GM21367 (cell line): ENCODE results near the gene SUSD5.
"Not testable (repeated sequence)": the region's sequence is repeated elsewhere in the genome, so short reads cannot be mapped to it uniquely, and the experiment has no call there.

Source experiments
- ATAC-seq: cut with Tn5 transposase; IDR thresholded peaks from one replicate; pipeline ENCODE4 v1.9.1; 2021; ENCODE audit not compliant: unreplicated experiment

SUSD5 gene

DNA sequence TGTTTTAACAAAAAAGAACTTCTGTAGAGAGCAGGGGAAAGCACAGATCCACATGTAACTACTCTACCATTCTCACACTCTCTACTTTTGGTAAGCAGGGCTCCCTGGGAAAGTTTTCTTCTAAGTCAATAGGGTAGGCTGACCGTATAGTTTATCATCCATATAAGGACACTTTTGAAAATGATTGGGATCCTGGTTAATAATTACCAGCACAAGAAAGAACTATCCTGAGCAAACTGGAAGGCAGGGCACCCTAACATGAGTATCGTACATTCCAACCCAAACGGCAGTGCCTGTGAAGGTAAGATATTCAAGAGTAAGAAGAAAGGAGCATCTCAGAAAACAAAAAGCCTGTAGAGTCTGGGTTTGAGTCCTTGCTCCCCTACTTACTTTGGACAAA is 22.1 kb downstream of the SUSD5 start:
- no peak for ATAC-seq

DNA sequence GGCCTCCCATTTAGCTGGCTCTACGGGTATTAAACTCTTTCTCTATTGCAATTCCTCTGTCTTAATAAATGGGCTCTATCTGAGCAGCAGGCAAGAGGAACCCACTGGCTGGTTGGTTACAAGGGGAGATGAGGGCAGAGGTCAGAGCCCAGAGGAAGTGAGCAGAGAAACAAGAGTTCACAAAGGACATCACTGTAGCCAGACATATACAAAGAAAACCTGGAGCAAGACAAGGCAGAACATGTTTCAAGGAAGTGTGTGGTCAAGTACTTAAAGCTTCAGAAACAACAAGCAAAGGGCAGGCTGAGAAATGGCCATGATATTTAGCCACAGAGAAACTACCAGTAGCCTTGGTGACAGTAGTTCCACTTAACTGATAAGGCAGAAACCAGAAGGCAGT is 24.3 kb downstream of the SUSD5 start:
- no peak for ATAC-seq

DNA sequence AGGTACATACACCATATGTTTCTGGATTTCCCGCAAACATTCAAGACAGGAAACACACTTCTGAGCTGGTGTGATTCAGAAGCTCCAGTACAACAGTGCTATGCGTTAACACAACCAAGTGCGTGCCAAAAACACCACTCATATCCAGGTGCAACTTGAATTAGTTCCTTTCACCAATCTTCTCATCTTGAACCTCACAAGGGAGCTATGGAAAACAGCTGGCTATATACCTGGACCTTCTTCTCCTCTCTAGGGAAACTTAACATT is 31.3 kb downstream of the SUSD5 start:
- ATAC-seq = no peak

DNA sequence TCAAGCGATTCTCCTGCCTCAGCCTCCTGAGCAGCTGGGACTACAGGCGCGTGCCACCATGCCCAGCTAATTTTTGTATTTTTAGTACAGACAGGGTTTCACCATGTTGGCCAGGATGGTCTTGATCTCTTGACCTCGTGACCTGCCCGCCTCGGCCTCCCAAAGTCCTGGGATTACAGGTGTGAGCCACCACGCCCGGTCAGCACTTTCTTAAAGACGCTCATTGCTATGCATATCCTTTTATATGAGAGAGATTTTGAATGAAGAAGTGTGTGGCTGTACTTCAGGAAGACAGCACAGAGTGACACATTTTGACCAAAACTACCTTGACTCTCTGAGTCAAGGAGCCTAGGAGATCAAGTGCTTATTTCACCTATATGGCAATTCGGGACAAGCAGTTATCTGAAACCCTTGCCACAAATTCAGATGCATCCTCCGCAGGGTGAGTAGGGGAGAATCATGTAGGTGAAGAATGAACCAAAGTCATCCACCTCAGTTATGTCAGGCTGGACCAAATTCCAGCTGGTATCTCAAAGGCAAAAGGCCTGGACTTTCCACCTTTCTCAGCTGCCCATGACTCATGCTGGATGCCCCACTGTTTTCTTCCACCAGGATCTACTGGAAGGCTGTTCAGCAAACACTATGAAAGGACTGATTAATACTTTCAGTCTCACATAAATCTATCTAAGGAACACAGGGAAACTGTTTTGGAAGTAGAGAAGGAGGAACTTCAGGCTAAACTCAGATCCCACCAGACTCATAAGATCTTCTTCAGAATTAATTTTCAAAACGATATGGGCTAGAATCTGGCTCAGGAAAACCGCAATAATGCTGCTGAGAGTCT is 31.9 kb downstream of the SUSD5 start:
- no peak for ATAC-seq

DNA sequence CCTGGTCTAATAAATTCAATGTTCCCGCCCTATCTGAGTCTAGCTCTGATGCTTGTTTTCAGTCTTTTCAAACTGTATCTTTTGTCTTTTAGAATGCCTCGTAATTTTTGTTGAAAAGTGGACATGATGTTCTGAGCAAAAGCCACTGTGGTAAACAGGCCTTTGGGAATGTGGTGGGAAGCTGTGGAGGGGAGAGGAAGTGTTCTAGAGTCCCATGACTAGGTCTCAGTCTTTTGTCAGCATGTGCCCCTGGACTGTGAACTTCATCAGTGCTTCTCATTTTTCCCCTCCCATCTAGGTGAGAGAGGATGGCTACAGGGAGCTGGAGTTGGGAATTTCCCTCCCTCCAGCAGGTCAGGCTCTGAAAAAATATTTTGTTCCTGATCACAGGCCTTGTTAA is 33.7 kb downstream of the SUSD5 start:
- no peak for ATAC-seq

DNA sequence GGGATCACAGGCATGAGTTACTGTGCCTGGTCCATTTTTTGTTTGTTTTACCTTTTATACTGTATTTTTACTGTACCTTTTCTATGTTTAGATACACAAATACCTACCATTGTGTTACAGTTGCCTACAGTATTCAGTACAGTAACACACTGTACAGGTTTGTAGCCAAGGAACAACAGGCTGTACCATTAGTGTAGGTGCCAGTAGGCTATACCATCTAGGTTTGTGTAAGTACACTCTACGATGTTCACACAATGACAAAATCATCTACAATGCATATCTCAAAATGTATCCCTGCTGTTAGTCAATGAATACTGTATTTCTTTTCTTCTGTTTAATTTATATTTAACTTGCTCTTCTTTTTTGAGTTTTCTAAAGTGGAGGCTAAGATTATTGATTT is 37.0 kb downstream of the SUSD5 start:
- not testable (repeated sequence) for ATAC-seq

DNA sequence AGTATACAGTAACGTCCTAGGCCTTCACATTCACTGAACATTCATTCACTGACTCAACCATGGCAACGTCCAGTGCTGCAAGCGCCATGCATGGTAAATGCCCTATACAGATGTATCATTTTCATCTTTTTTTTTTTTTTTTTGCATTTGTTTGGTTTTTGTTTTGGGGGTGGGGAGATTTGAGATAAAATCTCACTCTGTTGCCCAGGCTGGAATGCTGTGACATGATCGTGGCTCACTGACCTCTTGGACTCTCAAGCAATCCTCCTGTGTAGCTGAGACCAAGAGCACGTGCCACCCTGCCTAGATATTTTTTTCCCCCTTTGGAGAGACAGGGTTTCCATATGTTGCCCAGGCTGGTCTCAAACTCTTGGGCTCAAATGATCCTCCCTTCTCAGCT is 37.4 kb downstream of the SUSD5 start:
- ATAC-seq = no peak

DNA sequence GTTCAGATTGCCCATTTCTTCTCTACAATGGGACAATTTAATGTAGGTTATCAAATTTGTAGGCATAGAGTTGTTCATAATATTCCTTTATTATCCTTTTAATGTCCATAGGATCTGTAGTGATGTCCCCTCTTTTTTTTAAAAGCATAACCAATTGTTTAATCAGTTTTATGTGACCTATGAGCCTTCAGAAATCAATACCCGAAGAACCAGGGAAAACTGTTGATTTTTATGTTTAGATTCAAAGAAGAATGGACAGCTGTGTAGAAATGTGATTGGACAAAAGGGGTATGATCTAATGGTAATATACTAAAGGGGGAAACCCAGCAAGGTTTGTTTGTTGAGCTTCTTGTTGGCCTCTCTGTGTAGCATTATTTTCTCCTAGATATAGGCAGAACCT is 39.5 kb downstream of the SUSD5 start:
- ATAC-seq = no peak

DNA sequence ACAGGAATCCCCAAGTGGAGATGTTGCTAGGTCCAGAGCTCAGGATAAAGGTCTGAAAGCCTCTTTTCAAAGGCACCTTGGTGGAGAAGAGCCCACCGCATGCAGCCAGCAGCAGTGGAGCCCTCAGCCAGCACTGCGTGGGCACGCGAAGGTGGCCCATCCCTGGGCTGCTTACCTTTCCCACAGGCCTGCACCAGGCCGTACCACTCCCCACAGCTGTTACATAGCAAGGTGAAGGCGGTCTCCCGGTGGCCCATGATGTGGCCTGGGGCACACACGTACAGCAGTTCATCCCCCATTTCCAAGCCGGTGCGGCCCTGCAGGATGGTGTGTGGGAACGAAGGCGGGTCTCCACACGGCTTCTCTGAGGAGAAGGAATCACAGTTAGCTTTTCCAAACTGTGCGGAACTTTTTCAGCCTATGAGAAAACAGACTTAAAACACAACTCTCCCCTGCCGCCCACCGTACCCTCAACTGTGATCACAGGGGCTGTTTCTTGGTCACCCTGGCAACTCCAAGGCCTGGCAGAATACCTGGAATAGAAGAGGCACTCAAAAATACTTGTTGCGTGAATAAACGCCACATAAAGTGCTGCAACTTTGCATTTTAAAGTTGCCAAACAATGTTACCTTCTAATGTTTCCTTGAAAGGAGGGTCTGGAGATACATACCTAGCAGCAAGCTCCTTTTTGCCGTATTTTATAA is 43.7 kb downstream of the SUSD5 start:
- no peak for ATAC-seq

DNA sequence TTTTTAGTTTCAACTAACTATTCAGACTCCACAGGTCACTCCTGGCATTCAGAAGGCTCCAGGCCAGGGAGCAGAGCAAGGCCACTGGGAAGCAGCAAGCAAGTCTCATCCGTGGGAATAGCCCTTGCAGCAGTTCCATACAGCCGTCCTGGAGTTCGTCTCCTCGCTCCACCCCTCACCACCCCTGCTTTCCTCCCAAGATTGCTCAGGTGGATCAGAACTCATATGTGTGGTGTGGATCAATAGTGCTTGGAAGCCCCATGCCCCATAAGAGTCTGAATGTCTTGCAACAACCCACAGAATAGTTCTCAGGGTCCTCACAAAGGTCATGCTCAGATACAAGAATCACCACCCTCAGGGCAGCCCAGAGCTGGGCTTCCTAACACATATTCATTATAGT is 44.5 kb downstream of the SUSD5 start:
- no peak for ATAC-seq

DNA sequence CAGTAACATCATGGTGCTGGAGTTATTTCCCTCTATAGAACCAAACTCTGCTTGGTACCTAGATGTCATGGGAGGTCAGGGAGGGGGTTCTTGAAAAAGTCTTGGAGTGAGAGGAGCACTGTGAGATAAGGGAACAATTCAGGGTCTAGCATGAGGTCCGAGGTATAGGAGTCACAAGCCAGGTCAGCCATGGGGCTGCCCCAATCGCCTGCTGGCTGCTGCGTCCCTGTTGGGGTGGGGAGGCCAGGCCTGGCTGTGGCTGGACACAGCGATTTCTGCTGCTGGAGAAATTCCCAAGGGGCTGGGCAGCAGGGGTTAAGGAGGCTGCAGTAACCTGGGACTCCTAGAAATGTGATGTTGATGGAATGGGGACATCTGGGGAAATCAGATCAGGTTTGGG is 44.9 kb downstream of the SUSD5 start:
- ATAC-seq = no peak

DNA sequence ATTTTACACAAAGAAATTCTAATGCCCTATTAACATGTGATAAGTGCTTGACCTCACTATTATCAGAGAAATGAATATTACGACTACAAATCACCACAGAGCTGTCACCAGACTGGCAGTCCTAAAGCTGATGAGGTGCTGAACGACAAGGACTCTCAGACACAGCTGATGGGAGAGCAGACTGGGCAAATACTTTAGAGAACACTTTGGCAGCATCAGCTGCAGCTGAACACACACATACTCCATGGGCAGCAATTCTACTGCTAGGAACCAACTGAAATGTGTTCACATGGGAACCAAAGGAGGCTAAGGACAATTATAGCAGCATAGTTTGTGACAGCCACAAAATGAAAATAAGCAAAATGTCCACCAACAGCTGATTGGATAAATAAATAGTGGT is 45.5 kb downstream of the SUSD5 start:
- no peak for ATAC-seq

DNA sequence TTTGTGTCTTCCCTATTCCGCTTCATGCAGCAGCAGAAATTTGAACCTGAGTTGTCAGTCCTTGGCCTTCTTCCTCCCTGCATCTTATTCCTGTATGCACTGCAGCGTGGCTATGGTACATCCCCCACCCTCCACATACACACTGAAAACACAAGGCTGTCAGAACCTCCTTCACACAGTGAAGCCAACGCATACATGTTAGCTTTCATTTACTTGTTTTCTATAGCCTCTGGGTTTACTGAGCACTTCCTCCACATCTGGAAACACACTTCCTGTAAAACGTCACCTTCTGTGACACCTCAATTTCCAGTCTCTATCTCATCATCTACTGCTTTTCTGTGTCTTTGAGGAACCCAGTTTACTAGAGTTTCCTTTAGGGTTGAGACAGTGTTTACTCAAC is 47.0 kb downstream of the SUSD5 start:
- ATAC-seq = no peak

DNA sequence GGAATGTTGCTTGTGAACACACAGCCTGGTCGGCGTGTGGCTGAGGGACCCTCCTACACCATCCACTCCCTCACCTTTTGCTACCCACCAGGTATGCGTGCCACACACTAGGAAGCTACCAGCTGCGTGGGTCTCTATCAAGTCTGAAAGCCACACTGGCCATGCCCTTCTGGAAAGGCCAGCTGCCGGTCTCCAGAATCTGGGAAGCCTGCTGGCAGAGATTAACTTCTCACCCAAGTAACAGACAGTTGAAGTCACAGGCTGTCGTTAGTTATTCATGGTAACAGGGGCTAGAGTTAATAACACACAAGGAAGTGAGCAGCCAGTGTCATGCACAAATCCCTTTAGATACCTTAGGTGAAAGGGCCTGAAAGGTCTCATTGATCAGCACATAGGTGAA is 48.1 kb downstream of the SUSD5 start:
- no peak for ATAC-seq

DNA sequence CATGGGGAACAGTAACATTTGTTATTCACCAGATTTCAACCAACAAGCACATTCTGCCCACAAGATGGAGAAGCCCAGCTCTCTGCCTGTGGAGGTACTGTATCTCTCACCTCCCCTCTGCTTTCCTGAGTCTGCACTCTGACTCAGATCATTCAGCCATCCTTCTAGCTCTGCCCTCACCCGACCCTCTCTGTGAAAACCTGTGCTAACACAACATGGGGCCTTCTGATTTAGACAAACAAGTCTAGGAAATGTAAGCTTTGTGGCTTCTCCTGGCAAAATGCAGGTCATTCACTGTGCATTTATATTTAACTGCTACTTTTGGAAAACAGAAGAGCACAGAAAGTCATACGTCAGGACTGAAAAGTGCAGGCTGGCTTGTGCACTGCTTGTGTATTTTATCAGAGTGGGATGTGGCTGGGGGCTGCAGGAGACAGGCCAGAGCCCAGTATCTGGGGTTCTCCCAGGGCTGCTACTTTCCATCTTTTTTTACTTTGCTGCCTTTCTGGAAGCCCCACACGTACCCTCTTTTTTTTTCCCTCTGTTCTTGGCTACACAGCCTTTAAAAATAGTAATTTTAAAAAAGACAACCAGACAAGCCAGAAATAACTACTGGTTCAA is 50.8 kb downstream of the SUSD5 start:
- ATAC-seq = no peak

DNA sequence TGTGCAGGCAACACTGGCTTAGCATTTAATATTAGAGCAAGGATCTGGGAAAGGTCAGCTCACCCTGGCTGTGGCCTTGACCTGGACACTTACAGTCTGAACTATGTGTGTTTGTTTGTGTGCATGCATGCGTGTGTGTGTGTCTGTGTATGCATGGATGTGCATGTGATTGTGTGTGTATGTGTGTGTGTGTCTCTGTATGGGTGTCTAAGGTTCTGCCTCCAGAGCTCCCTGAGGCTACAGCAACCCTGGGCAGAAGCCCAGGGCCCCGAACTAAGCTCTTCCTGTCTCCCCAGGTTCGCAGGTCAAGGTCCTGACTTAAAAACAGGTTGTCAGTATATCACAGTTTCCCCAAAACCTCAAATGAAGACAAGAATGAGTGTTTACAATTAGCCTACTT is 51.3 kb downstream of the SUSD5 start:
- ATAC-seq = no peak

DNA sequence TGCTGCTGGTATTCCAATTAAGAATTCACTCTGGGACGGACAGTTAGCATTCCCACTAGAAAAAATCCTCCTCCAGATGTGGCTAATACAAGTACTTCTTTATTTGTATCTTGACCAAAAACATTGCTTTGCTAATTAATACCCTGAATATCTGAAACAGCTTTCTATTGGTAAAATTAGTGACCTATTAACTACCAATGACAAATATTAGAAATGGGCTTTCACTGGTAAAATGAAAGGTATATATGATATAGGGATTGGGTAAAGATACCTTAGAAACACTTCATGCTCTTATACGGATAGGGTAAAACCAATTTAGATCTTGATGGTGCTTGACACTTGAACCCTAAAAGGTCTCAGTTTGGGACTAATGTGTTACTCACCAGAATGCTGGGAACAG is 52.5 kb downstream of the SUSD5 start:
- ATAC-seq = no peak

DNA sequence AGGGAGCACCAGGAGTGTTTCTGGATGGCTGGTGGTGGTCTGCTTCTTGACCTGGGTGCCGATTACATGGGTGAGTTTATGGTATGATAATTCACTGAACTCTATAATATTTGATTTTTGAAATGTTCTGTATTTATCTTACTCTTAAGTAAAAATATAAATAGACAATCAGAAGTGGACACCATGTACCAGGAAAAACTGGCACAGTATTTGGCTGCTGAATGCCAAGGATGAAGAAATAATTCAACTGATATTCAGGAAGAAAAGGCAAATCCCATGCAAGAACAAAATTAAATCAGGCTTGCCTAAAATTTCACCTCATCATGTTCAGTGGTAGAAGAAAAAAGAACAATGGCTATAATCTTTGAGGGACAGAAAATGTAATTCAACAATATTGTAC is 53.2 kb downstream of the SUSD5 start:
- ATAC-seq = no peak

DNA sequence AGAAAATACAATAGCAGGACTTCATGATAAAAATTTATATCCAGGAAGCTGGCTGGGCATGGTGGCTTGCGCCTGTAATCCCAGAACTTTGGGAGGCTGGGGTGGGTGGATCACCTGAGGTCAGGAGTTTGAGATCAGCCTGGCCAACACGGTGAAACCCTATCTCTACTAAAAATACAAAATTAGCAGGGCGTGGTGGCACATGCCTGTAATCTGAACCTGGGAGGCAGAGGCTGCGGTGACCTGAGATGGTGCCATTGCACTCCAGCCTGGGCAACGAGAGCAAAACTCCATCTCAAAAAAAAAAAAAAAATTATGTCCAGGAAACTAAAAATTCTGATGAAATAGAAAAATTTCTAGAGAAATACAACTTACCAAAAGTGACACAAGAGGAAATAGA is 56.0 kb downstream of the SUSD5 start:
- ATAC-seq = not testable (repeated sequence)

DNA sequence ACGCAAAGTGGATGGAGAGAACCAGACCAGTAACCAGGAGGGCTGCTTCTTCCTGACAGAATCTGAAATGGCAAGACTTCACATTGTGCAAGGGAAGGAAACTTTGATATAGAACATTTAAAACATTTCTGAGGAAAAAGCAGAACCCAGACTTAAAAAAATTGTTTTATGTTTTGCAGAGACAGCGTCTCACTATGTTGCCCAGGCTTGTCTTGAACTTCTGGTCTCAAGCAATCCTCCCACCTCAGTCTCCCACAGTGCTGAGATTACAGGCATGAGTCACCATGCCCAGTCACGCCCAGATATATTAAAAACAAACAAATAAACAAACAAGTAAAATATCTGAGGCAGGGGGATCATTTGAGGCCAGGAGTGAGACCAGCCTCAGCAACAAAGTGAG is 58.6 kb downstream of the SUSD5 start:
- no peak for ATAC-seq

DNA sequence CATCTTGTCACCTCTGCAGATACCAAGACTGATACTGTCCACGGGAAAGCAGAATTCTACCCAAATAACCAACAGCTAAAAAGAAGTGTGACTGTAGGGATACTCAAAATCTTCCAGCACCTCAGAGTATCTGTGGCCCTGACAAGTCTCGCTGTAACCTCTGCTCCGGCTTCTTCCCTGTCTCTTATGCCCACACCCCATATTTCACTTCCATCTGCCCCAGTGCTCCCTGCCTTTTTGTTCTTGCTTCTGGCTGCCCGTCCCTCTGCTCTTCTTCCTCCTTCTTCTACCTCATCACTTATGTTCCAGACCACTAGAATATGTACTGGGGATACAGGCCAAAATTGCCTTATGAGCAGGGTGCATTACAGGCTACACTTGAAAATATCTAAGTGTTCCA is 59.4 kb downstream of the SUSD5 start:
- ATAC-seq = no peak

DNA sequence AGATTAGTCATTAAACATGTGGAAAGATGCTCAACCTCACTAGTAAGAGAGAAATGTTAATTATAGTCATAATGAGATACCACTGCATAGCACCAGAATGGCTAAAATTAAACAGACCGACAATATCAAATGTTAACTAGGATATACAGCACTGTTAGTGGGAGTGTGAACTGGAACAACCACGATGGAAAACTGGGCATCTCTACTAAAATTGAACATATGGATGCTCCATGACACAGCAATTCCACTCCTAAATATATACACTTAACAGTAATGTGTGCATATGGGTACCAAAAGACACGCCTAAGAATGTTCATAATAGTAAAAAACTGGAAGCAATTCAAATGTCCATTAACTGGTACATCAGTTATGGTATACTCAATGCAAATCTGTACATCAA is 63.3 kb downstream of the SUSD5 start:
- ATAC-seq = no peak

DNA sequence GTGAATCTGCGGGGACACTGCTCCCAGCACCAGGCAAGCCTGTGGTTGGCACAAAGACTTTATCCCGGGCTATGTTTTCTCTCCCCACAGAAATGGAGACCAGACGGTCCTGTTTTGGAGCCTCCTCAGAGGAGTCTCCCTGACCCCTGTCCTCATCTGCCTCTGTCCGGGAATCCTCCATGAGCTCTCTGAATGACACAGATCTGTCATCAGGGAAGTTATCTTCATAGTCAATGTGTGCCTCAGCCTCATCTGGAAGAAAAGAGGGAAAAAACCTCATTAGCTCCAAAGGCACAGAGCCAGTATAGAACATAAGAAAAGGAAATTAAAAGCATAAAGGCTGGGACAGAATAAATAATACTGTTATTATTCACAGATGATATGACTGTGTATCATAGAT is 64.8 kb downstream of the SUSD5 start:
- ATAC-seq = no peak
